ENCODE data around the gene SEPSECS. TPM values are rescaled to one million over a fixed set of nuclear protein-coding genes. Genes with fewer than 3 reads are reported as not detected.

Gene SEPSECS
- total and polyA plus RNA-seq, 2 of the 13 experiments (the other 11 are each of a cell fraction or from before 2014, with no cell fraction given) = 9.4 to 14.3 TPM

GRCh38 chr4:25180524-25181131 lies 20.4 kb upstream of the SEPSECS start:
- in situ Hi-C loops (cut with HindIII; ENCODE audit: extremely low pct_ligation_motif_present, low pct_unique_long_range_greater_than_20kb) (loop anchor here (10.0 kb wide), 1 partner anchor 184 kb away; no protein-coding TSS in a partner anchor), intact Hi-C loops (cut with micrococcal nuclease; ENCODE audit: unreplicated experiment) (loop anchor here (2.0 kb wide), 1 partner anchor 132 kb away; the partner anchor contains the start of gene ZCCHC4)
- no peak overlapping the region for H3K4me2 ChIP-seq (ENCODE audit: low read depth, low read length)
- no peak overlapping the region for H3K27ac ChIP-seq (ENCODE audit: extremely low read length, insufficient read depth, low read length)
- FAIRE-seq = no peak
- no TSS peak for BruUV-seq (replicated peaks)
- 69% methylated on average over 3 of the region's 3 CpGs for WGBS (ENCODE audit: low lambda C conversion rate)
- H3K36me3 ChIP-seq (replicated peaks in 1 of 2; ENCODE audit: control insufficient read depth in 1 of 2, insufficient read depth in 2 of 2, low read length in 2 of 2) = no peaks in the 10 kb centered on the region
- ATAC-seq = peak; percentile 59
- H3K4me3 ChIP-seq (replicated peaks in 1 of 3; ENCODE audit: insufficient read depth in 1 of 3, low read depth in 2 of 3, low read length in 3 of 3) = no peak overlapping the region
- TF ChIP-seq NR2F1 (CRISPR knock-in tag; IDR thresholded peaks at IDR 0.05) (peak in 1 of 2 experiments; percentile 19; a peak in 1 of 4 replicates), CTCF (CRISPR knock-in tag; IDR thresholded peaks at IDR 0.05) (peak; percentile 68), SMC3 (IDR thresholded peaks at IDR 0.05; ENCODE audit: low read length) (peak; percentile 28; the same call in 1 of the 2 replicates), STAG1 (CRISPR knock-in tag; IDR thresholded peaks at IDR 0.05) (peak; percentile 56), ZSCAN31 (CRISPR knock-in tag; IDR thresholded peaks at IDR 0.05; ENCODE audit: low read depth) (no peak)
- no peaks in the 10 kb centered on the region for H3K27me3 ChIP-seq (ENCODE audit: control insufficient read depth in 1 of 2, insufficient read depth in 2 of 2, low read length in 2 of 2)
- peaks cover 52% of the 10 kb centered on the region for H3K4me1 ChIP-seq (ENCODE audit: insufficient read depth, low read length)
- H3K9ac ChIP-seq (ENCODE audit: insufficient read depth, low read depth, low read length) = no peak overlapping the region
- no peaks in the 10 kb centered on the region for H3K9me3 ChIP-seq (ENCODE audit: low read length)
- no peaks in the 10 kb centered on the region for H4K20me1 ChIP-seq (ENCODE audit: insufficient read depth, low read length)
- no peak overlapping the region for H2AFZ ChIP-seq (ENCODE audit: low read length)
- H3K79me2 ChIP-seq (ENCODE audit: insufficient read depth, low read length) = no peaks in the 10 kb centered on the region
- POLR2A ChIA-PET = no interaction called here
- peak; percentile 56 for DNase-seq (ENCODE audit: low spot score)
- CTCF ChIA-PET (ENCODE audit: low intra/inter-chr PET ratio, low total read pairs) = interaction anchor here (1.4 to 1.6 kb wide), 2 partner anchors 132 to 186 kb away, joined by 6 read pairs; partner anchors contain the start of gene ZCCHC4
